A549 (cell line): Measurements from ENCODE around the gene KCNMA1. TPM values are rescaled to one million over a fixed set of nuclear protein-coding genes. Genes with fewer than 3 reads are reported as not detected.

Experiments
- ATAC-seq, 2 experiments: fragments of 200-7000 bp in 1 of 2; fragments of >200 bp in 1 of 2; cut with Nextera tagmentation in 1 of 2; cut with Tn5 transposase in 1 of 2; 3 replicates each; pipeline versions ENCODE4 v1.8.0 to v1.9.1; 2018 to 2020; ENCODE audit warnings: mild to moderate bottlenecking in 1 of 2, moderate library complexity in 1 of 2
- CTCF ChIA-PET: fragments of 300-600 bp; sonication (Branson Sonifier 250); formaldehyde crosslinking; extraction: SDS; loops from one replicate; lab custom pipeline; 2021; ENCODE audit warnings: antibody characterized with exemption, inconsistent platforms; lab: Yijun Ruan, JAX
- POLR2A ChIA-PET: fragments of 350-600 bp; formaldehyde crosslinking; extraction: SDS; loops from one replicate; lab custom pipeline; 2021; ENCODE audit warnings: antibody characterized with exemption, inconsistent platforms; lab: Yijun Ruan, JAX
- DNase-seq, 2 experiments: peaks; one replicate each; pipeline versions ENCODE4 v3.0.0 to v3.0.0-alpha.2; 2011 to 2016; ENCODE audit warnings: low read depth in 1 of 2, low spot score in 1 of 2
- FAIRE-seq: peaks from 2 replicates; lab custom pipeline; 2011; peaks lifted over from hg19 to GRCh38; lab: Jason Lieb, UNC
- H3K27ac ChIP-seq, 2 experiments: fragments of >200 bp; sonication (Bioruptor Twin); formaldehyde crosslinking; 3 replicates each; pipeline ENCODE4 v1.5.1; 2016 to 2017
- H3K4me1 ChIP-seq: fragments of >200 bp; sonication (Bioruptor Twin); formaldehyde crosslinking; 3 replicates; pipeline ENCODE4 v1.6.1; 2016
- H3K4me2 ChIP-seq: fragments of >200 bp; sonication (Bioruptor Twin); formaldehyde crosslinking; 3 replicates; pipeline ENCODE4 v1.6.1; 2016
- H3K4me3 ChIP-seq: fragments of >200 bp; sonication (Bioruptor Twin); formaldehyde crosslinking; 3 replicates; pipeline ENCODE4 v1.5.1; 2016
- H3K9me3 ChIP-seq: fragments of >200 bp; sonication (Bioruptor Twin); formaldehyde crosslinking; 3 replicates; pipeline ENCODE4 v1.6.1; 2016
- BHLHE40 ChIP-seq: IDR thresholded peaks from 2 replicates; pipeline ENCODE4 v1.6.1; 2012; ENCODE audit warnings: low read depth, low read length, inconsistent platforms
- CBX2 ChIP-seq: fragments of 200-600 bp; sonication (generic); IDR thresholded peaks from 2 replicates; pipeline ENCODE4 v1.6.1; 2016; ENCODE audit warnings: low read depth, mild to moderate bottlenecking, borderline replicate concordance
- CHD4 ChIP-seq: fragments of 200-600 bp; sonication (generic); IDR thresholded peaks from 2 replicates; pipeline ENCODE4 v1.6.1; 2016; ENCODE audit warnings: antibody characterized with exemption, mild to moderate bottlenecking, borderline replicate concordance
- EHF ChIP-seq: fragments of 250-450 bp; sonication (Bioruptor Pico); IDR thresholded peaks from 2 replicates; pipeline ENCODE4 v1.5.0; 2020; ENCODE audit warnings: mild to moderate bottlenecking
- FOXS1 ChIP-seq: fragments of 250-450 bp; sonication (Bioruptor Pico); IDR thresholded peaks from 2 replicates; pipeline ENCODE4 v1.5.0; 2020; ENCODE audit warnings: mild to moderate bottlenecking, moderate library complexity
- HEYL ChIP-seq: fragments of 250-450 bp; sonication (Bioruptor Pico); IDR thresholded peaks from 2 replicates; pipeline ENCODE4 v1.8.0; 2021; ENCODE audit warnings: mild to moderate bottlenecking, moderate library complexity
- HOXB13 ChIP-seq: fragments of 250-450 bp; sonication (Bioruptor Pico); IDR thresholded peaks from 2 replicates; pipeline ENCODE4 v1.5.0; 2020; ENCODE audit warnings: low read depth, mild to moderate bottlenecking, moderate library complexity
- HOXB5 ChIP-seq: fragments of 250-450 bp; sonication (Bioruptor Pico); IDR thresholded peaks from 2 replicates; pipeline ENCODE4 v1.5.0; 2020; ENCODE audit warnings: mild to moderate bottlenecking, moderate library complexity
- JUN ChIP-seq, 2 experiments: fragments of >200 bp; sonication (Bioruptor Twin); formaldehyde crosslinking; IDR thresholded peaks; 2 replicates in 1 of 2; 3 replicates in 1 of 2; pipeline ENCODE4 v1.6.1; 2016 to 2017
- JUNB ChIP-seq: fragments of >200 bp; sonication (Bioruptor Twin); formaldehyde crosslinking; IDR thresholded peaks from 2 replicates; pipeline ENCODE4 v1.6.1; 2016
- MAZ ChIP-seq: fragments of 150-350 bp; IDR thresholded peaks from 2 replicates; pipeline ENCODE4 v1.6.1; 2014; ENCODE audit warnings: antibody characterized with exemption, low read depth, low read length, borderline replicate concordance
- MYC ChIP-seq: IDR thresholded peaks from 2 replicates; pipeline ENCODE4 v1.6.1; 2012; ENCODE audit warnings: mild to moderate bottlenecking, inconsistent platforms, low read length, improper control_type of control experiment, borderline replicate concordance
- NFE2L2 ChIP-seq: fragments of 150-350 bp; conservative IDR thresholded peaks from 2 replicates; pipeline ENCODE4 v1.6.1; 2014; ENCODE audit warnings: low read length
- NR3C1 ChIP-seq: fragments of >200 bp; sonication (Bioruptor Twin); formaldehyde crosslinking; IDR thresholded peaks from 3 replicates; pipeline ENCODE4 v1.6.1; 2017
- RARB ChIP-seq: fragments of 250-450 bp; sonication (Bioruptor Pico); IDR thresholded peaks from 2 replicates; pipeline ENCODE4 v1.8.0; 2021; ENCODE audit warnings: mild to moderate bottlenecking, moderate library complexity
- TP53 ChIP-seq: fragments of 250-450 bp; sonication (Bioruptor Pico); IDR thresholded peaks from 2 replicates; pipeline ENCODE4 v1.5.0; 2021; ENCODE audit warnings: mild to moderate bottlenecking, moderate library complexity
- WGBS: methylation state at CpG from one replicate; pipeline ENCODE4 v1.1.6; 2017; ENCODE audit errors: missing lambda C conversion rate; 5-methylcytosine and 5-hydroxymethylcytosine counted together
- polyA plus RNA-seq, 4 experiments: library from polyadenylated mRNA; depleted of rRNA in 3 of 4; stranded (reverse); fragments of >200 nt; fragmentation: RNase III in 1 of 4; extraction: RNeasy Plus Mini Kit Qiagen cat#74134 plus additional on column Dnase treatment in 1 of 4; gene quantifications; 2 replicates in 3 of 4; 3 replicates in 1 of 4; pipeline ENCODE4 v1.2.3, GENCODE V29; 2011 to 2017
- TF ChIP-seq, protein P1 (sequence below): IDR thresholded peaks from 2 replicates; pipeline ENCODE4 v1.6.1; 2012; ENCODE audit warnings: low read depth, borderline replicate concordance
- TF ChIP-seq, protein P2 (sequence below): fragments of >200 bp; sonication (Bioruptor Twin); formaldehyde crosslinking; IDR thresholded peaks from 2 replicates; pipeline ENCODE4 v1.6.1; 2016
- TF ChIP-seq, protein P3 (sequence below): fragments of 150-350 bp; IDR thresholded peaks from 2 replicates; pipeline ENCODE4 v1.6.1; 2014; ENCODE audit warnings: low read depth, mild to moderate bottlenecking, low read length
- TF ChIP-seq, protein P4 (sequence below): fragments of 250-450 bp; sonication (Bioruptor Pico); IDR thresholded peaks from 2 replicates; pipeline ENCODE4 v1.5.0; 2020; ENCODE audit warnings: low read depth, mild to moderate bottlenecking, moderate library complexity
- TF ChIP-seq, protein P5 (sequence below): fragments of 250-450 bp; sonication (Bioruptor Pico); IDR thresholded peaks from 2 replicates; pipeline ENCODE4 v1.5.0; 2021; ENCODE audit warnings: mild to moderate bottlenecking, moderate library complexity, borderline replicate concordance
- TF ChIP-seq, protein P6 (sequence below): fragments of 200-600 bp; sonication (generic); IDR thresholded peaks from 2 replicates; pipeline ENCODE4 v1.6.1; 2016; ENCODE audit warnings: antibody characterized with exemption, mild to moderate bottlenecking, moderate library complexity
- TF ChIP-seq, protein P7 (sequence below): fragments of >200 bp; sonication (Bioruptor Twin); formaldehyde crosslinking; IDR thresholded peaks from 3 replicates; pipeline ENCODE4 v1.5.1; 2016

The KCNMA1 gene
- polyA plus RNA-seq, 2 of the 4 experiments (the other 2 are of a cell fraction): 14.9 to 30.6 TPM

DNA sequence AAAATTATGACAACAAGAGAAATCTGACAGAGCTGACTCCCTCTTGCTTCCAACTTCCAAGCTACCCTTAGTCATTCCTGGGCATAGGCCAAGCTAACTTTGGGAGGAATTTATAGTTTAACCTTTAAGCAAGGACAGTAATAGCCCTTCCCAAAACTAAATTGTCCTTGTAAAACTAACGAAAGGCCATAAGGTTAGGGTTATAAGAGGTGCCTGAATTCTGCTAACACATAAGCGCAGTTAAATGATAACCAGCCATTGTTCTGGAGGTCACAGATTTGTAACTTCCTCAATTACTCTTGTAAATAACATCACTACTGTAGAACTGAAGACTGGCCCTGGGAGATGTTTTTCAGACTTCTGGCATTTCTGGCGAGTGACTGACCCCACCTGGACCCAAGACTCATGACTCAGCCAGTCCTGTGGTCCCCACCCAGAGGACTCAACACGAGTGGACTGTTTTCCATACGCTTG lies 481.2 kb downstream of the KCNMA1 start (continued):
- TF ChIP-seq, protein P1, sequence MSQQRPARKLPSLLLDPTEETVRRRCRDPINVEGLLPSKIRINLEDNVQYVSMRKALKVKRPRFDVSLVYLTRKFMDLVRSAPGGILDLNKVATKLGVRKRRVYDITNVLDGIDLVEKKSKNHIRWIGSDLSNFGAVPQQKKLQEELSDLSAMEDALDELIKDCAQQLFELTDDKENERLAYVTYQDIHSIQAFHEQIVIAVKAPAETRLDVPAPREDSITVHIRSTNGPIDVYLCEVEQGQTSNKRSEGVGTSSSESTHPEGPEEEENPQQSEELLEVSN: no peak
- TF ChIP-seq, protein P2, sequence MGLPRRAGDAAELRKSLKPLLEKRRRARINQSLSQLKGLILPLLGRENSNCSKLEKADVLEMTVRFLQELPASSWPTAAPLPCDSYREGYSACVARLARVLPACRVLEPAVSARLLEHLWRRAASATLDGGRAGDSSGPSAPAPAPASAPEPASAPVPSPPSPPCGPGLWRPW: no peak
- TF ChIP-seq FOXS1 (CRISPR knock-in tag) (no peak), CHD4 (no peak), NFE2L2 (no peak), RARB (CRISPR knock-in tag) (no peak), HEYL (CRISPR knock-in tag) (no peak), BHLHE40 (no peak), CBX2 (no peak), NR3C1 (no peak), JUNB (0 out of 2 replicates have a peak, but pooled peaks have one; percentile 58), EHF (no peak), HOXB13 (CRISPR knock-in tag) (no peak), MYC (no peak), JUN (IDR thresholded peaks at IDR 0.05) (peak in 1 of 2 experiments; percentile 22; a peak in 1 of 5 replicates)
- TF ChIP-seq, protein P3, sequence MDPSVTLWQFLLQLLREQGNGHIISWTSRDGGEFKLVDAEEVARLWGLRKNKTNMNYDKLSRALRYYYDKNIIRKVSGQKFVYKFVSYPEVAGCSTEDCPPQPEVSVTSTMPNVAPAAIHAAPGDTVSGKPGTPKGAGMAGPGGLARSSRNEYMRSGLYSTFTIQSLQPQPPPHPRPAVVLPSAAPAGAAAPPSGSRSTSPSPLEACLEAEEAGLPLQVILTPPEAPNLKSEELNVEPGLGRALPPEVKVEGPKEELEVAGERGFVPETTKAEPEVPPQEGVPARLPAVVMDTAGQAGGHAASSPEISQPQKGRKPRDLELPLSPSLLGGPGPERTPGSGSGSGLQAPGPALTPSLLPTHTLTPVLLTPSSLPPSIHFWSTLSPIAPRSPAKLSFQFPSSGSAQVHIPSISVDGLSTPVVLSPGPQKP: no peak
- TF ChIP-seq, protein P4, sequence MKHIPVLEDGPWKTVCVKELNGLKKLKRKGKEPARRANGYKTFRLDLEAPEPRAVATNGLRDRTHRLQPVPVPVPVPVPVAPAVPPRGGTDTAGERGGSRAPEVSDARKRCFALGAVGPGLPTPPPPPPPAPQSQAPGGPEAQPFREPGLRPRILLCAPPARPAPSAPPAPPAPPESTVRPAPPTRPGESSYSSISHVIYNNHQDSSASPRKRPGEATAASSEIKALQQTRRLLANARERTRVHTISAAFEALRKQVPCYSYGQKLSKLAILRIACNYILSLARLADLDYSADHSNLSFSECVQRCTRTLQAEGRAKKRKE (CRISPR knock-in tag): no peak
- TF ChIP-seq, protein P5, sequence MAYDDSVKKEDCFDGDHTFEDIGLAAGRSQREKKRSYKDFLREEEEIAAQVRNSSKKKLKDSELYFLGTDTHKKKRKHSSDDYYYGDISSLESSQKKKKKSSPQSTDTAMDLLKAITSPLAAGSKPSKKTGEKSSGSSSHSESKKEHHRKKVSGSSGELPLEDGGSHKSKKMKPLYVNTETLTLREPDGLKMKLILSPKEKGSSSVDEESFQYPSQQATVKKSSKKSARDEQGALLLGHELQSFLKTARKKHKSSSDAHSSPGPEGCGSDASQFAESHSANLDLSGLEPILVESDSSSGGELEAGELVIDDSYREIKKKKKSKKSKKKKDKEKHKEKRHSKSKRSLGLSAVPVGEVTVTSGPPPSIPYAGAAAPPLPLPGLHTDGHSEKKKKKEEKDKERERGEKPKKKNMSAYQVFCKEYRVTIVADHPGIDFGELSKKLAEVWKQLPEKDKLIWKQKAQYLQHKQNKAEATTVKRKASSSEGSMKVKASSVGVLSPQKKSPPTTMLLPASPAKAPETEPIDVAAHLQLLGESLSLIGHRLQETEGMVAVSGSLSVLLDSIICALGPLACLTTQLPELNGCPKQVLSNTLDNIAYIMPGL (CRISPR knock-in tag): no peak

DNA sequence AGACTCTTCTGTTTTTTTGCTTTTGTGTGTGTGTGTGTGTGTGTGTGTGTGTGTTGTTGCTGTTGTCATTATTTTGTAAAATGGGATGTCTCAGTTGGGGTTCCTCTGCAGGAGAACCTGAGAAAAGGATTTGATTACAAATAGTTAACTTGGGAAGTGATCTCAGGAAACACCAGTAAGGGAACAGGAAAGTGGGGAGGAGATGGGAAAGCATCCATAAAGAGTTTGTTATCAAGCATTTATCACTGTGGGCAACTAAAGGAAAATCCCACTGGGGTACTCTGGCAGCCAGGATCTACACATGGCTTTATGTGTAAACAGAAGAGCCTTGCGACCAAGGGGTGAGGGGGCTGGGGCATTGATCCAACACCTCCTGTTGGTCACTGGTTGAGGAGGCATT lies 485.4 kb downstream of the KCNMA1 start:
- no peak for ATAC-seq
- Histone ChIP-seq H3K4me2 (no peak overlapping the region), H3K27ac (no peak overlapping the region), H3K4me3 (no peak overlapping the region), H3K4me1 (peaks cover 20% of the 10 kb centered on the region), H3K9me3 (no peaks in the 10 kb centered on the region)
- 100% methylated on average over 1 of the region's 1 CpG for WGBS
- ChIA-PET POLR2A (no interaction called here), CTCF (interaction anchor here (1.2 kb wide), 1 partner anchor 13 kb away, joined by 3 read pairs; no protein-coding TSS in a partner anchor)
- FAIRE-seq: no peak
- DNase-seq: no peak
- TF ChIP-seq, protein P4 (CRISPR knock-in tag): no peak
- no peak for TF ChIP-seq MYC
- TF ChIP-seq MAZ: no peak
- TF ChIP-seq, protein P3: no peak
- TF ChIP-seq, protein P6, sequence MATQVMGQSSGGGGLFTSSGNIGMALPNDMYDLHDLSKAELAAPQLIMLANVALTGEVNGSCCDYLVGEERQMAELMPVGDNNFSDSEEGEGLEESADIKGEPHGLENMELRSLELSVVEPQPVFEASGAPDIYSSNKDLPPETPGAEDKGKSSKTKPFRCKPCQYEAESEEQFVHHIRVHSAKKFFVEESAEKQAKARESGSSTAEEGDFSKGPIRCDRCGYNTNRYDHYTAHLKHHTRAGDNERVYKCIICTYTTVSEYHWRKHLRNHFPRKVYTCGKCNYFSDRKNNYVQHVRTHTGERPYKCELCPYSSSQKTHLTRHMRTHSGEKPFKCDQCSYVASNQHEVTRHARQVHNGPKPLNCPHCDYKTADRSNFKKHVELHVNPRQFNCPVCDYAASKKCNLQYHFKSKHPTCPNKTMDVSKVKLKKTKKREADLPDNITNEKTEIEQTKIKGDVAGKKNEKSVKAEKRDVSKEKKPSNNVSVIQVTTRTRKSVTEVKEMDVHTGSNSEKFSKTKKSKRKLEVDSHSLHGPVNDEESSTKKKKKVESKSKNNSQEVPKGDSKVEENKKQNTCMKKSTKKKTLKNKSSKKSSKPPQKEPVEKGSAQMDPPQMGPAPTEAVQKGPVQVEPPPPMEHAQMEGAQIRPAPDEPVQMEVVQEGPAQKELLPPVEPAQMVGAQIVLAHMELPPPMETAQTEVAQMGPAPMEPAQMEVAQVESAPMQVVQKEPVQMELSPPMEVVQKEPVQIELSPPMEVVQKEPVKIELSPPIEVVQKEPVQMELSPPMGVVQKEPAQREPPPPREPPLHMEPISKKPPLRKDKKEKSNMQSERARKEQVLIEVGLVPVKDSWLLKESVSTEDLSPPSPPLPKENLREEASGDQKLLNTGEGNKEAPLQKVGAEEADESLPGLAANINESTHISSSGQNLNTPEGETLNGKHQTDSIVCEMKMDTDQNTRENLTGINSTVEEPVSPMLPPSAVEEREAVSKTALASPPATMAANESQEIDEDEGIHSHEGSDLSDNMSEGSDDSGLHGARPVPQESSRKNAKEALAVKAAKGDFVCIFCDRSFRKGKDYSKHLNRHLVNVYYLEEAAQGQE: no peak
- no peak for TF ChIP-seq HOXB5
- TF ChIP-seq CBX2: no peak
- no peak for TF ChIP-seq TP53 (CRISPR knock-in tag)
- no peak for TF ChIP-seq BHLHE40
- TF ChIP-seq, protein P7, sequence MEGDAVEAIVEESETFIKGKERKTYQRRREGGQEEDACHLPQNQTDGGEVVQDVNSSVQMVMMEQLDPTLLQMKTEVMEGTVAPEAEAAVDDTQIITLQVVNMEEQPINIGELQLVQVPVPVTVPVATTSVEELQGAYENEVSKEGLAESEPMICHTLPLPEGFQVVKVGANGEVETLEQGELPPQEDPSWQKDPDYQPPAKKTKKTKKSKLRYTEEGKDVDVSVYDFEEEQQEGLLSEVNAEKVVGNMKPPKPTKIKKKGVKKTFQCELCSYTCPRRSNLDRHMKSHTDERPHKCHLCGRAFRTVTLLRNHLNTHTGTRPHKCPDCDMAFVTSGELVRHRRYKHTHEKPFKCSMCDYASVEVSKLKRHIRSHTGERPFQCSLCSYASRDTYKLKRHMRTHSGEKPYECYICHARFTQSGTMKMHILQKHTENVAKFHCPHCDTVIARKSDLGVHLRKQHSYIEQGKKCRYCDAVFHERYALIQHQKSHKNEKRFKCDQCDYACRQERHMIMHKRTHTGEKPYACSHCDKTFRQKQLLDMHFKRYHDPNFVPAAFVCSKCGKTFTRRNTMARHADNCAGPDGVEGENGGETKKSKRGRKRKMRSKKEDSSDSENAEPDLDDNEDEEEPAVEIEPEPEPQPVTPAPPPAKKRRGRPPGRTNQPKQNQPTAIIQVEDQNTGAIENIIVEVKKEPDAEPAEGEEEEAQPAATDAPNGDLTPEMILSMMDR: no peak
- TF ChIP-seq NFE2L2: no peak
